Neural cell (in vitro differentiated cells): ENCODE results near the gene DBX1. TPM values are rescaled to one million over a fixed set of nuclear protein-coding genes. Genes with fewer than 3 reads are reported as not detected.

ENCODE experiments used
- H2AFZ ChIP-seq: fragments of 200-600, 300-800 bp; sonication (generic), shearing (Covaris generic); 2 replicates; pipeline ENCODE4 v1.6.0; 2014; ENCODE audit warnings: low read depth, mild to moderate bottlenecking, antibody characterized with exemption, low read length, moderate library complexity
- H3F3A ChIP-seq: fragments of 200-600 bp; shearing (Covaris generic); 2 replicates; pipeline ENCODE4 v1.6.1; 2016; ENCODE audit warnings: mild to moderate bottlenecking, moderate library complexity, mixed read lengths, antibody characterized with exemption, low read length; ENCODE audit not compliant: insufficient read depth, poor library complexity, severe bottlenecking
- H3K27ac ChIP-seq: fragments of 200-600, 300-800 bp; sonication (generic), shearing (Covaris generic); 2 replicates; pipeline ENCODE4 v1.5.1; 2014; ENCODE audit warnings: mild to moderate bottlenecking, low read length, moderate library complexity
- H3K27me3 ChIP-seq: fragments of 300-800, 200-600 bp; sonication (generic), shearing (Covaris generic); 2 replicates; pipeline ENCODE4 v1.6.0; 2014; ENCODE audit warnings: mild to moderate bottlenecking, low read depth, low read length, moderate library complexity; ENCODE audit not compliant: insufficient read depth
- H3K36me3 ChIP-seq: fragments of 300-800, 200-600 bp; sonication (generic), shearing (Covaris generic); 2 replicates; pipeline ENCODE4 v1.5.1; 2014; ENCODE audit warnings: mild to moderate bottlenecking, antibody characterized with exemption, low read length, moderate library complexity; ENCODE audit not compliant: insufficient read depth
- H3K4me2 ChIP-seq: fragments of 300-800, 200-600 bp; sonication (generic), shearing (Covaris generic); 2 replicates; pipeline ENCODE4 v1.6.0; 2014; ENCODE audit warnings: mild to moderate bottlenecking, low read length
- H3K4me3 ChIP-seq: fragments of 300-800, 200-600 bp; sonication (generic), shearing (Covaris generic); 2 replicates; pipeline ENCODE4 v1.5.1; 2014; ENCODE audit warnings: mild to moderate bottlenecking, low read length, moderate library complexity
- H3K79me2 ChIP-seq: fragments of 200-600 bp; shearing (Covaris generic); replicated peaks from 2 replicates; pipeline ENCODE4 v1.6.0; 2014; ENCODE audit warnings: mild to moderate bottlenecking, low read length, moderate library complexity; ENCODE audit not compliant: insufficient read depth
- H3K9ac ChIP-seq: fragments of 300-800, 200-600 bp; sonication (generic), shearing (Covaris generic); 2 replicates; pipeline ENCODE4 v1.6.1; 2016; ENCODE audit warnings: mild to moderate bottlenecking, low read length, mixed read lengths
- H3K9me2 ChIP-seq: fragments of 200-600 bp; shearing (Covaris generic); 2 replicates; pipeline ENCODE4 v1.6.1; 2016; ENCODE audit warnings: mild to moderate bottlenecking, low read length, mixed read lengths; ENCODE audit not compliant: insufficient read depth
- H3K9me3 ChIP-seq: fragments of 200-600, 300-800 bp; sonication (generic), shearing (Covaris generic); 2 replicates; pipeline ENCODE4 v1.6.1; 2016; ENCODE audit warnings: mild to moderate bottlenecking, mixed run types, low read length, moderate library complexity, mixed read lengths
- H4K20me1 ChIP-seq: fragments of 200-600 bp; shearing (Covaris generic); 2 replicates; pipeline ENCODE4 v1.6.1; 2016; ENCODE audit warnings: mild to moderate bottlenecking, mixed run types; ENCODE audit not compliant: insufficient read depth
- EP300 ChIP-seq: fragments of 450-650 bp; conservative IDR thresholded peaks from 2 replicates; pipeline ENCODE4 v1.6.1; 2014; ENCODE audit warnings: antibody characterized with exemption, mild to moderate bottlenecking, moderate library complexity; ENCODE audit not compliant: poor library complexity, severe bottlenecking
- EZH2 ChIP-seq: fragments of 200-600, 300-800 bp; shearing (Covaris generic), sonication (generic); IDR thresholded peaks from 2 replicates; pipeline ENCODE4 v1.6.1; 2014; ENCODE audit warnings: antibody characterized with exemption, low read length, borderline replicate concordance, mild to moderate bottlenecking; ENCODE audit not compliant: insufficient read depth, poor library complexity, severe bottlenecking
- MXI1 ChIP-seq: fragments of 450-650 bp; conservative IDR thresholded peaks from 2 replicates; pipeline ENCODE4 v1.6.1; 2014; ENCODE audit warnings: antibody characterized with exemption, mild to moderate bottlenecking; ENCODE audit not compliant: poor library complexity, severe bottlenecking
- POLR2AphosphoS5 ChIP-seq: IDR thresholded peaks from 2 replicates; pipeline ENCODE4 v1.6.1; 2012
- RAD21 ChIP-seq: fragments of 450-650 bp; conservative IDR thresholded peaks from 2 replicates; pipeline ENCODE4 v1.6.1; 2014; ENCODE audit warnings: antibody characterized with exemption, mild to moderate bottlenecking, moderate library complexity
- SMC3 ChIP-seq: fragments of 450-650 bp; conservative IDR thresholded peaks from 2 replicates; pipeline ENCODE4 v1.6.1; 2014; ENCODE audit warnings: antibody characterized with exemption, mild to moderate bottlenecking, moderate library complexity; ENCODE audit not compliant: poor library complexity
- TAF1 ChIP-seq: IDR thresholded peaks from 2 replicates; pipeline ENCODE4 v1.6.1; 2012; ENCODE audit warnings: low read depth
- polyA plus RNA-seq: library from polyadenylated mRNA; depleted of rRNA; stranded (reverse); fragments of >200 nt; gene quantifications from 2 replicates; pipeline ENCODE4 v1.2.3, GENCODE V29; 2014
- TF ChIP-seq, protein P1 (sequence below): IDR thresholded peaks from 2 replicates; pipeline ENCODE4 v1.6.1; 2012; ENCODE audit warnings: borderline replicate concordance
- TF ChIP-seq, protein P2 (sequence below): fragments of 450-650 bp; IDR thresholded peaks from 2 replicates; pipeline ENCODE4 v1.5.1; 2014; ENCODE audit warnings: antibody characterized with exemption, mild to moderate bottlenecking, moderate library complexity; ENCODE audit not compliant: poor library complexity, severe bottlenecking

DBX1 gene
- polyA plus RNA-seq, 1 donor from 2014 or later: not detected

DNA sequence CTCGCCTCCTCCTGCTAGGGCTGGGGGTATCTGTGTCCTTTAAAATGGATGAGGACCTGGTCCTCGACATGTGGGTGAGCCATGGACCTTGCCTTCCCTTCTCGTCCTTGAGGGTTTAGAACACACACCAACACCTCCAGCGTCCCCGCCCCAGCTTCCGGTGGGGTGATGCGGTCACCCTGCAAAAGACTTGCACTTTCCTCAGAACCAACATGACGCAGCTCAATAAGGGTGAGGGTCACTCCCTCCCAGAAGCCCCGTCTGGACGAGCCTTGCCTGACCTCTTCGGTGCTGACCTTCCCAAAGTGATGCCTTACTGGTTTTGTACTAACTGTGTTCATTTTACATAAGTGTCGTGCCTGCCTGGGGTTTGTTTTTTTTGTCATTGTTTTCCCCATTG lies 41.0 kb downstream of the DBX1 start:
- Histone ChIP-seq H4K20me1 (no peaks in the 10 kb centered on the region), H3K27me3 (no peaks in the 10 kb centered on the region), H3K36me3 (no peaks in the 10 kb centered on the region), H3K9me2 (no peaks in the 10 kb centered on the region), H3K9me3 (no peaks in the 10 kb centered on the region), H3K27ac (no peak overlapping the region), H3K79me2 (no peaks in the 10 kb centered on the region), H3K4me3 (no peak overlapping the region), H3K4me2 (no peak overlapping the region), H3F3A (no peaks in the 10 kb centered on the region), H3K9ac (no peak overlapping the region), H2AFZ (no peak overlapping the region)
- no peak for TF ChIP-seq POLR2AphosphoS5
- TF ChIP-seq EZH2: no peak
- TF ChIP-seq EP300: no peak
- no peak for TF ChIP-seq MXI1
- TF ChIP-seq TAF1: no peak
- TF ChIP-seq SMC3: no peak
- TF ChIP-seq RAD21: no peak

DNA sequence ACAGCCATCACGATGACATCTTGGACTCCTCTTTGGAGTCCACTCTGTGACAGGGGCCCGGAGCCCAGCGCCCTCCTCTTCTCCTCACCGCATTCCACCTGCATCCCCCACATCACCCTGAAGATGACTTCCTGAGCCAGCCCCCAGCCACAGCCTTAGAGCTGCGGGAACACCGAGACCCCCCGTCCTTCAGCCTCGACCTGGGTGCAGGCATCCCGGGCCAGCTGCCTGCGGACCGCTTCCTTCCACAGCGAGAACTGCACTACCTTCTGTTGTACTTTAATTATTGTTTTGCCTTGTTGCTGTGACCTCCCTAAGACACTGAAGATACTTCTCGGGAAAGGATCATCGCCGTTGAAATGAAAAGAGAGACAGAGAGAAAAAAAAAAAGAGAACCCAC lies 42.1 kb downstream of the DBX1 start:
- no peaks in the 10 kb centered on the region for H4K20me1 ChIP-seq
- TF ChIP-seq EP300: no peak
- no peak for TF ChIP-seq SMC3
- no peak for TF ChIP-seq EZH2
- TF ChIP-seq MXI1: no peak
- no peak for TF ChIP-seq TAF1
- TF ChIP-seq, protein P1, sequence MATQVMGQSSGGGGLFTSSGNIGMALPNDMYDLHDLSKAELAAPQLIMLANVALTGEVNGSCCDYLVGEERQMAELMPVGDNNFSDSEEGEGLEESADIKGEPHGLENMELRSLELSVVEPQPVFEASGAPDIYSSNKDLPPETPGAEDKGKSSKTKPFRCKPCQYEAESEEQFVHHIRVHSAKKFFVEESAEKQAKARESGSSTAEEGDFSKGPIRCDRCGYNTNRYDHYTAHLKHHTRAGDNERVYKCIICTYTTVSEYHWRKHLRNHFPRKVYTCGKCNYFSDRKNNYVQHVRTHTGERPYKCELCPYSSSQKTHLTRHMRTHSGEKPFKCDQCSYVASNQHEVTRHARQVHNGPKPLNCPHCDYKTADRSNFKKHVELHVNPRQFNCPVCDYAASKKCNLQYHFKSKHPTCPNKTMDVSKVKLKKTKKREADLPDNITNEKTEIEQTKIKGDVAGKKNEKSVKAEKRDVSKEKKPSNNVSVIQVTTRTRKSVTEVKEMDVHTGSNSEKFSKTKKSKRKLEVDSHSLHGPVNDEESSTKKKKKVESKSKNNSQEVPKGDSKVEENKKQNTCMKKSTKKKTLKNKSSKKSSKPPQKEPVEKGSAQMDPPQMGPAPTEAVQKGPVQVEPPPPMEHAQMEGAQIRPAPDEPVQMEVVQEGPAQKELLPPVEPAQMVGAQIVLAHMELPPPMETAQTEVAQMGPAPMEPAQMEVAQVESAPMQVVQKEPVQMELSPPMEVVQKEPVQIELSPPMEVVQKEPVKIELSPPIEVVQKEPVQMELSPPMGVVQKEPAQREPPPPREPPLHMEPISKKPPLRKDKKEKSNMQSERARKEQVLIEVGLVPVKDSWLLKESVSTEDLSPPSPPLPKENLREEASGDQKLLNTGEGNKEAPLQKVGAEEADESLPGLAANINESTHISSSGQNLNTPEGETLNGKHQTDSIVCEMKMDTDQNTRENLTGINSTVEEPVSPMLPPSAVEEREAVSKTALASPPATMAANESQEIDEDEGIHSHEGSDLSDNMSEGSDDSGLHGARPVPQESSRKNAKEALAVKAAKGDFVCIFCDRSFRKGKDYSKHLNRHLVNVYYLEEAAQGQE: no peak
- TF ChIP-seq, protein P2, sequence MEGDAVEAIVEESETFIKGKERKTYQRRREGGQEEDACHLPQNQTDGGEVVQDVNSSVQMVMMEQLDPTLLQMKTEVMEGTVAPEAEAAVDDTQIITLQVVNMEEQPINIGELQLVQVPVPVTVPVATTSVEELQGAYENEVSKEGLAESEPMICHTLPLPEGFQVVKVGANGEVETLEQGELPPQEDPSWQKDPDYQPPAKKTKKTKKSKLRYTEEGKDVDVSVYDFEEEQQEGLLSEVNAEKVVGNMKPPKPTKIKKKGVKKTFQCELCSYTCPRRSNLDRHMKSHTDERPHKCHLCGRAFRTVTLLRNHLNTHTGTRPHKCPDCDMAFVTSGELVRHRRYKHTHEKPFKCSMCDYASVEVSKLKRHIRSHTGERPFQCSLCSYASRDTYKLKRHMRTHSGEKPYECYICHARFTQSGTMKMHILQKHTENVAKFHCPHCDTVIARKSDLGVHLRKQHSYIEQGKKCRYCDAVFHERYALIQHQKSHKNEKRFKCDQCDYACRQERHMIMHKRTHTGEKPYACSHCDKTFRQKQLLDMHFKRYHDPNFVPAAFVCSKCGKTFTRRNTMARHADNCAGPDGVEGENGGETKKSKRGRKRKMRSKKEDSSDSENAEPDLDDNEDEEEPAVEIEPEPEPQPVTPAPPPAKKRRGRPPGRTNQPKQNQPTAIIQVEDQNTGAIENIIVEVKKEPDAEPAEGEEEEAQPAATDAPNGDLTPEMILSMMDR: no peak
- TF ChIP-seq POLR2AphosphoS5: no peak
- no peak for TF ChIP-seq RAD21

More for the DNA sequence above, 42.1 kb downstream of the DBX1 start:
- Histone ChIP-seq H3F3A (no peaks in the 10 kb centered on the region), H3K9ac (no peak overlapping the region), H3K36me3 (no peaks in the 10 kb centered on the region), H3K27ac (no peak overlapping the region), H3K4me2 (no peak overlapping the region), H2AFZ (no peak overlapping the region), H3K9me3 (no peaks in the 10 kb centered on the region), H3K9me2 (no peaks in the 10 kb centered on the region), H3K79me2 (no peaks in the 10 kb centered on the region), H3K4me3 (no peak overlapping the region), H3K27me3 (no peaks in the 10 kb centered on the region)
